Suprapubic skin (tissue), 4 donors: Measurements from ENCODE around the gene ASS1. TPM values are rescaled to one million over a fixed set of nuclear protein-coding genes. Genes with fewer than 3 reads are reported as not detected.

Experiments used
- DNase-seq, 2 donors: peaks; one replicate each; pipeline ENCODE4 v3.0.0-alpha.2; 2019; ENCODE audit warnings: low spot score in 2 of 2
- H3K27ac ChIP-seq: fragments of 200-600 bp; sonication (generic); one replicate; pipeline ENCODE4 v1.5.1; 2019
- H3K27me3 ChIP-seq: fragments of 200-600 bp; sonication (generic); one replicate; pipeline ENCODE4 v1.5.1; 2019
- H3K36me3 ChIP-seq: fragments of 200-600 bp; sonication (generic); one replicate; pipeline ENCODE4 v1.5.1; 2019
- H3K4me1 ChIP-seq: fragments of 200-600 bp; sonication (generic); one replicate; pipeline ENCODE4 v1.5.1; 2019
- H3K4me3 ChIP-seq: fragments of 200-600 bp; sonication (generic); one replicate; pipeline ENCODE4 v1.5.1; 2019; ENCODE audit warnings: mild to moderate bottlenecking
- H3K9me3 ChIP-seq: fragments of 200-600 bp; sonication (generic); one replicate; pipeline ENCODE4 v1.5.1; 2019
- EP300 ChIP-seq: sonication (generic); formaldehyde crosslinking; IDR thresholded peaks from one replicate; pipeline ENCODE4 v1.6.1; 2017; ENCODE audit warnings: antibody characterized with exemption
- POLR2A ChIP-seq, 2 donors: fragments of 450-650 bp; IDR thresholded peaks; one replicate each; pipeline ENCODE4 v1.6.1; 2017; ENCODE audit warnings: antibody characterized with exemption in 2 of 2, mild to moderate bottlenecking in 2 of 2, moderate library complexity in 2 of 2
- POLR2AphosphoS5 ChIP-seq, 3 donors: sonication (generic); formaldehyde crosslinking; IDR thresholded peaks; one replicate each; pipeline ENCODE4 v1.6.1; 2017; ENCODE audit warnings: antibody characterized with exemption in 3 of 3
- WGBS: methylation state at CpG from one replicate; pipeline ENCODE4 v1.1.5; 2018; 5-methylcytosine and 5-hydroxymethylcytosine counted together
- total RNA-seq, 4 donors: library from RNA; depleted of rRNA; stranded (reverse); fragments of >200 nt; gene quantifications; one replicate each; pipeline ENCODE4 v1.1.0, GENCODE V29; 2016
- TF ChIP-seq, protein P1 (sequence below), 2 donors: fragments of 200-600 bp in 1 of 2; fragments of 450-650 bp in 1 of 2; sonication (generic) in 1 of 2; IDR thresholded peaks; one replicate each; pipeline ENCODE4 v1.5.1; 2016 to 2019; ENCODE audit warnings: antibody characterized with exemption in 2 of 2, mild to moderate bottlenecking in 1 of 2, moderate library complexity in 1 of 2

ASS1 gene
- total RNA-seq, 4 donors from 2014 or later = 107 to 225 (median 163) TPM

GRCh38 chr9:130523921-130524320, 79.2 kb downstream of the ASS1 start:
- no peak for DNase-seq
- WGBS = 64% methylated on average over 10 of the region's 12 CpGs
- no peak overlapping the region for H3K27ac ChIP-seq
- no peak overlapping the region for H3K4me3 ChIP-seq
- no peaks in the 10 kb centered on the region for H3K4me1 ChIP-seq
- H3K36me3 ChIP-seq = no peaks in the 10 kb centered on the region
- TF ChIP-seq EP300 (no peak), POLR2A (IDR thresholded peaks at IDR 0.05) (no peak), POLR2AphosphoS5 (IDR thresholded peaks at IDR 0.05) (no peak)
- TF ChIP-seq, protein P1, sequence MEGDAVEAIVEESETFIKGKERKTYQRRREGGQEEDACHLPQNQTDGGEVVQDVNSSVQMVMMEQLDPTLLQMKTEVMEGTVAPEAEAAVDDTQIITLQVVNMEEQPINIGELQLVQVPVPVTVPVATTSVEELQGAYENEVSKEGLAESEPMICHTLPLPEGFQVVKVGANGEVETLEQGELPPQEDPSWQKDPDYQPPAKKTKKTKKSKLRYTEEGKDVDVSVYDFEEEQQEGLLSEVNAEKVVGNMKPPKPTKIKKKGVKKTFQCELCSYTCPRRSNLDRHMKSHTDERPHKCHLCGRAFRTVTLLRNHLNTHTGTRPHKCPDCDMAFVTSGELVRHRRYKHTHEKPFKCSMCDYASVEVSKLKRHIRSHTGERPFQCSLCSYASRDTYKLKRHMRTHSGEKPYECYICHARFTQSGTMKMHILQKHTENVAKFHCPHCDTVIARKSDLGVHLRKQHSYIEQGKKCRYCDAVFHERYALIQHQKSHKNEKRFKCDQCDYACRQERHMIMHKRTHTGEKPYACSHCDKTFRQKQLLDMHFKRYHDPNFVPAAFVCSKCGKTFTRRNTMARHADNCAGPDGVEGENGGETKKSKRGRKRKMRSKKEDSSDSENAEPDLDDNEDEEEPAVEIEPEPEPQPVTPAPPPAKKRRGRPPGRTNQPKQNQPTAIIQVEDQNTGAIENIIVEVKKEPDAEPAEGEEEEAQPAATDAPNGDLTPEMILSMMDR (IDR thresholded peaks at IDR 0.05) = no peak
- peaks cover 29% of the 10 kb centered on the region for H3K27me3 ChIP-seq
- H3K9me3 ChIP-seq = no peaks in the 10 kb centered on the region

DNA sequence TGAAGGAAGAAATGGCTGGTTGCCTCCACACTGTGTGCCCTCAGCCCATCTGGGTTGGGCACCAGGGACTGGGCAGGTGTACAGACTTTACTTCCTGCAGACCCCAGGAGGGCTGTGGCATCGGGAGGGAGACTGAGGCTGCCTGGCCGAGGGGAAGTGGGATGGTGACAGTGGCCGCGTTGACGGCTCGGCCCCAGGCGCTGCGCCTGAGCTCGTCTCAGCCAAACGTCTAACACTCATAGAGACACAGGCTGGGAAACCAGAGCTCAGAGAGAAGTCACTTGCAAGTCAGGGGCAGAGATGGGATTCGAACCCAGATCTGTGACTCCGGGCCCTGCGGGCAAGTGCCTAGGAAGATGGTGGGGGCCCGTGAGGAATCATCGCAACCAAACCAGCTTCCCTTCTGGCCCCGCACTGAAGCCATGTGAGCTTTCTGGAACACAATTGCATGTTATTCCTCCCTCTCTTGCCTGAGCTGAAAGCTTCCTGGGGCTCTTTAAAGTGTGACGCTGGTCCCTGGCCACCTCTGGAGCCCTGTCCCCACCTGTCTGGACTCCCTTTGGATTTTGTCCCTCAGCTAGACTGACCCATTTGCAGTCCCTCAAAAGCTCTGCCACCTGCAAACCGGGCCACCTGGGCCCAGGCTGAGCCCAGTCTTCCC, 81.6 kb downstream of the ASS1 start:
- Histone ChIP-seq H3K36me3 (no peaks in the 10 kb centered on the region), H3K27me3 (peaks cover 34% of the 10 kb centered on the region), H3K4me1 (no peaks in the 10 kb centered on the region), H3K9me3 (no peaks in the 10 kb centered on the region), H3K4me3 (no peak overlapping the region), H3K27ac (no peak overlapping the region)
- no peak for DNase-seq
- 67% methylated on average over 5 of the region's 18 CpGs for WGBS
- TF ChIP-seq POLR2A (IDR thresholded peaks at IDR 0.05) = no peak
- TF ChIP-seq EP300 = no peak
- TF ChIP-seq, protein P1 (IDR thresholded peaks at IDR 0.05) = no peak
- no peak for TF ChIP-seq POLR2AphosphoS5 (IDR thresholded peaks at IDR 0.05)

DNA sequence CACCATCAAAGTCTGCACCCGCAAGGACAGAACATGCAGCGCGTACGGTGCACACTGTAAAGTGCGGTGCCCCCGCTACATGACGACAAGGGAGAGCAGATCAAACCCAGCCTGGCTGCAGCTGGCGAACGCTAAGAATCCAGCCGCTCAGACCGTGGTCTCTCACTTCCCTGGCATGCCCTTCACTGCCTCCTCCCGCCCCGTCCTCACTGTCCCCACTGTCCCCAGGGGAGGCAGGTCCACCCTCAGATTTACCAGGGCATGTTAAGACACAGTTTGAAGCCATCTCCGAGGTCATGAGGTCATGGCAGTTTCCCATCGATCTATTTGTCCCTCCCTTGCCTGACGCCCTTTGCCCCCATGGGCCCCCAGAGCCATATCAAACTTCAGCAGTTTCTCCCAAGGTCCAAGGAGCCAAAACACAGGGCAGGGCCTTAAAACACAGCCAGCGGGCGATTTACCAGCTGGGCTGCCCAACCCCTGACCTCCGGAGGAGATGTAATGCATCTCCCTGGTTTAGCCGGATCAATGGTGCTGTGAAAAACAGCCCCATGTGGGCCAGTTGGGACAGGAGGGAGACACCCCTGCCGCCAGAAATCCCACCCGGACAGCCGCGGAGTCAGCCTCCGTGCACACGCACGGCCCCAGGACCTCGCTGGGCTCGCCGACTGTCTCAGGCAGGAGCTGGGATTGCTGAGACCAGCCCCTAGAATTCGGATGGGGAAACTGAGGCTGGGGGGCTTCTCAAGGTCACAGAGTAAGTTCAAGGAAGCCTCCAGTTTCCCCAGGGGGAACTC, 82.3 kb downstream of the ASS1 start:
- H3K27me3 ChIP-seq = peaks cover 34% of the 10 kb centered on the region

GRCh38 chr9:130527651-130528310, 83.0 kb downstream of the ASS1 start:
- peaks cover 39% of the 10 kb centered on the region for H3K27me3 ChIP-seq
- no peaks in the 10 kb centered on the region for H3K9me3 ChIP-seq
- TF ChIP-seq POLR2AphosphoS5 (IDR thresholded peaks at IDR 0.05) (no peak), EP300 (no peak), POLR2A (IDR thresholded peaks at IDR 0.05) (no peak)
- TF ChIP-seq, protein P1 (IDR thresholded peaks at IDR 0.05) = no peak
- WGBS = 91% methylated on average over 9 of the region's 13 CpGs
- no peak overlapping the region for H3K27ac ChIP-seq
- no peaks in the 10 kb centered on the region for H3K36me3 ChIP-seq
- H3K4me1 ChIP-seq = no peaks in the 10 kb centered on the region
- H3K4me3 ChIP-seq = no peak overlapping the region
- no peak for DNase-seq

More for the DNA sequence above, 82.3 kb downstream of the ASS1 start:
- TF ChIP-seq POLR2AphosphoS5 (IDR thresholded peaks at IDR 0.05) (no peak), EP300 (no peak), POLR2A (IDR thresholded peaks at IDR 0.05) (no peak)
- TF ChIP-seq, protein P1 (IDR thresholded peaks at IDR 0.05) = no peak
- DNase-seq = no peak
- Histone ChIP-seq H3K4me3 (no peak overlapping the region), H3K9me3 (no peaks in the 10 kb centered on the region), H3K36me3 (no peaks in the 10 kb centered on the region), H3K27ac (no peak overlapping the region), H3K4me1 (no peaks in the 10 kb centered on the region)
- WGBS = 78% methylated on average over 19 of the region's 31 CpGs

GRCh38 chr9:130528674-130529073, 83.9 kb downstream of the ASS1 start:
- Histone ChIP-seq H3K4me3 (no peak overlapping the region), H3K9me3 (no peaks in the 10 kb centered on the region), H3K27ac (no peak overlapping the region), H3K4me1 (no peaks in the 10 kb centered on the region), H3K27me3 (peaks cover 43% of the 10 kb centered on the region), H3K36me3 (no peaks in the 10 kb centered on the region)
- 85% methylated on average over 8 of the region's 8 CpGs for WGBS
- TF ChIP-seq EP300 = no peak
- TF ChIP-seq POLR2A (IDR thresholded peaks at IDR 0.05) = no peak
- TF ChIP-seq, protein P1 (IDR thresholded peaks at IDR 0.05) = no peak
- TF ChIP-seq POLR2AphosphoS5 (IDR thresholded peaks at IDR 0.05) = no peak
- no peak for DNase-seq
